GM12801 (cell line): ENCODE data around the gene GLCCI1.

ENCODE experiments used
- TF ChIP-seq, protein P1 (sequence below): IDR thresholded peaks from one replicate; pipeline ENCODE4 v1.5.1; 2011; ENCODE audit warnings: control low read depth; ENCODE audit not compliant: insufficient read length; ENCODE audit errors: extremely low read depth

Gene GLCCI1

GRCh38 chr7:8035647-8036518 is 67.3 kb downstream of the GLCCI1 start:
- TF ChIP-seq, protein P1, sequence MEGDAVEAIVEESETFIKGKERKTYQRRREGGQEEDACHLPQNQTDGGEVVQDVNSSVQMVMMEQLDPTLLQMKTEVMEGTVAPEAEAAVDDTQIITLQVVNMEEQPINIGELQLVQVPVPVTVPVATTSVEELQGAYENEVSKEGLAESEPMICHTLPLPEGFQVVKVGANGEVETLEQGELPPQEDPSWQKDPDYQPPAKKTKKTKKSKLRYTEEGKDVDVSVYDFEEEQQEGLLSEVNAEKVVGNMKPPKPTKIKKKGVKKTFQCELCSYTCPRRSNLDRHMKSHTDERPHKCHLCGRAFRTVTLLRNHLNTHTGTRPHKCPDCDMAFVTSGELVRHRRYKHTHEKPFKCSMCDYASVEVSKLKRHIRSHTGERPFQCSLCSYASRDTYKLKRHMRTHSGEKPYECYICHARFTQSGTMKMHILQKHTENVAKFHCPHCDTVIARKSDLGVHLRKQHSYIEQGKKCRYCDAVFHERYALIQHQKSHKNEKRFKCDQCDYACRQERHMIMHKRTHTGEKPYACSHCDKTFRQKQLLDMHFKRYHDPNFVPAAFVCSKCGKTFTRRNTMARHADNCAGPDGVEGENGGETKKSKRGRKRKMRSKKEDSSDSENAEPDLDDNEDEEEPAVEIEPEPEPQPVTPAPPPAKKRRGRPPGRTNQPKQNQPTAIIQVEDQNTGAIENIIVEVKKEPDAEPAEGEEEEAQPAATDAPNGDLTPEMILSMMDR: no peak

- TF ChIP-seq, protein P1: no peak
These were observed 68.6 kb downstream of the GLCCI1 start for GRCh38 chr7:8037151-8037550.

- TF ChIP-seq, protein P1: no peak
These were observed 72.3 kb downstream of the GLCCI1 start for GRCh38 chr7:8040768-8041369.

- TF ChIP-seq, protein P1: no peak
These were observed 74.4 kb downstream of the GLCCI1 start for GRCh38 chr7:8042796-8043535.

GRCh38 chr7:8044761-8045430 is 76.3 kb downstream of the GLCCI1 start:
- TF ChIP-seq, protein P1: no peak

GRCh38 chr7:8051373-8051772 is 82.8 kb downstream of the GLCCI1 start:
- TF ChIP-seq, protein P1: no peak

DNA sequence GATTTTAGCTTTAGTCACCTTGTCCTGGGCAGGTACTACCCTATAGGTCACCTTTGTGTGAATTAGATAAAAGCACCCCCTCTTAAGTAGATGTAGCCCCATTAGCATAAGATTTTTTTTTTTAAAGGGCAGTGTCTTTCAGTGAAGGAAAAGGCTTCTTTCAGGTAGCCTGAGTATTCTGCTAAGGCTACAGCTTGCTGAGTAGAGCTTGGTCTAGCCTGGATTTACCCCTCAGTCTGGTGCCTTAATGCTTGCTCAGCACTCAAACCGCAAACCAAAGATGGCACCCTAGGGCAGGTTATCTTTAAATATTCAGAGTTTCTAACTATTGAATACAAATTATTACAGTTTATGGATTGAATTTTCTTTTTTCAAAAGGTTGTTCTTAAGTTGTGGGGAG is 83.4 kb downstream of the GLCCI1 start:
- TF ChIP-seq, protein P1: no peak
